NCI-H2196 treated with DMSO at 0.1 percent for 48 hours (cell line): Measurements from ENCODE around the gene SRD5A1.

Experiments used
- DNase-seq: peaks from one replicate; lab custom pipeline; 2025; ENCODE audit not compliant: unreplicated experiment; lab: John Stamatoyannopoulos, UW

SRD5A1 gene

DNA sequence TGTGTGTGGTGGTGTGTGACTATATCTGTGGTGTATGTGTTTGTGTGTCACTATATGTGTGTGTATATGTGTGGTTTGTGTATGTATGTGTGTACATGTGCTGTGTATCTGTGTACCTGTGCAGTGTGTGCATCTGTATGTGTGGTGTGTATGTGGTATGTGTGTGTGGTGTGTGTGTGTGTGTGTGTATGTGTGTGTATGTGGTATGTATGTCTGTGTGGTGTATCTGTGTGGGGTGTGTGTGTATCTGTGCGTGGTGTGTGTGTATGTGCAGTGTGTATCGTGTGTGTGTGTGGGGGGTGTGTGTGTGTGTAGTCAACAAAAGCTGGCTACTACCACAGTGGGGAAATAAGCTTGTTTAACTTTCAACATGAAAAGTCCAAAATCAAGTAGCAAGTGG is 48.4 kb downstream of the SRD5A1 start:
- no peak for DNase-seq

DNA sequence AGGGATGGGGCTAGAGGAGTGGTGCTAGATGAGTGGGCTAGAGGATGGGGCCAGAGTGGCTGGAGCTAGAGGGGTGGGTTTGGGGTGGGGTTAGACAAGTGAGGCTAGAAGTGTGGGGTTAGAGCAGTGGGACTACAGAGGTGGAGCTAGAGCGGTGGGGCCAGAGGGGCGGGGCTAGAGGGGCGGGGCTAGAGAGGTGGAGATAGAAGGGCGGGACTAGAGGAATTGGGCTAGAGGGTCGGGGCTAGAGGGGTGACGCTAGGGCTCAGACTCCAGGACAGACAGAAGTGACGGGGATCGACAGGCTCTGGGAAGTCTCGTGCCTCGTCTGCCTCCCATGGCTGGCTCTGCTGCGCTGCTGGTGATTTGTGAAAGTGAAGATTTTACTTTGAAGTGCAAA is 49.0 kb downstream of the SRD5A1 start:
- no peak for DNase-seq

GRCh38 chr5:6683241-6683640 is 50.0 kb downstream of the SRD5A1 start:
- no peak for DNase-seq

GRCh38 chr5:6684075-6684474 is 50.8 kb downstream of the SRD5A1 start:
- DNase-seq = no peak

DNA sequence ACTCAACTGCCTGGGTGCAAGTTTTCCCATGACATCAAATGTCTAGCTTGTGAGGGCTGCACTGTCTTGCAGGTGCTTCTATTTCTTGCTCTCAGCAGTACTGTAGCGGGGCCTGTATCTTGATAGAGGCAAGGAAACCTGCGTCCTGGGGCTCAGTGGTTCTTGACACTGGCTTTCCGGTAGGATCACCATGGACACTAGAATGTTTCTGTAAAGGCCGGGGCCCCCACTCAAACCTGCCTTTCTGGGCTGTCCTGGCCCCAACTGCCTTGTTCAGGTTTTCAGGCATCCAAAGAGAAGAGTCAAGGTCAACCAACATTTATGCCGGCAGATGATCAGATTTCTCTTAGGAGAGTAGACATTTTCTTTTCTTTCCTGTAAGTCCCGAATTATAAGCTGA is 53.3 kb downstream of the SRD5A1 start:
- no peak for DNase-seq

- no peak for DNase-seq
Measured at GRCh38 chr5:6686915-6687409, 53.7 kb downstream of the SRD5A1 start.

GRCh38 chr5:6687505-6687904 is 54.3 kb downstream of the SRD5A1 start:
- no peak for DNase-seq

DNA sequence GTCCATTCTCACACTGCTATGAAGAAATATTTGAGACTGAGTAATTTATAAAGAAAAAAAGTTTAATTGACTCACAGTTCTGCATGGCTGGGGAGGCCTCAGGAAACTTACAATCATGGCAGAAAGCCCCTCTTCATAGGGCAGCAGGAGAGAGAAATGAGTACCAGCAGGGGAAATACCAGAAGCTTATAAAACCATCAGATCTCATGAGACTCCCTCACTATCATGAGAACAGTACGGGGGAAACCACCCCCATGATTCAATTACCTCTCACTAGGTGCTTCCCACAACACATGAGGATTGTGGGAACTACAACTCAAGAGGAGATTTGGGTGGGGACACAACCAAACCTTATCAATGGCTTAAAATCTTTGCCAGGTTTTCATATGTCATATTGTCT is 59.7 kb downstream of the SRD5A1 start:
- DNase-seq = no peak

- DNase-seq = no peak
Measured at GRCh38 chr5:6698696-6699095, 65.5 kb downstream of the SRD5A1 start.

- no peak for DNase-seq
Measured at GRCh38 chr5:6699357-6699756, 66.1 kb downstream of the SRD5A1 start.

GRCh38 chr5:6700074-6700684 is 66.9 kb downstream of the SRD5A1 start:
- DNase-seq = no peak

GRCh38 chr5:6700685-6701355 is 67.6 kb downstream of the SRD5A1 start:
- no peak for DNase-seq

DNA sequence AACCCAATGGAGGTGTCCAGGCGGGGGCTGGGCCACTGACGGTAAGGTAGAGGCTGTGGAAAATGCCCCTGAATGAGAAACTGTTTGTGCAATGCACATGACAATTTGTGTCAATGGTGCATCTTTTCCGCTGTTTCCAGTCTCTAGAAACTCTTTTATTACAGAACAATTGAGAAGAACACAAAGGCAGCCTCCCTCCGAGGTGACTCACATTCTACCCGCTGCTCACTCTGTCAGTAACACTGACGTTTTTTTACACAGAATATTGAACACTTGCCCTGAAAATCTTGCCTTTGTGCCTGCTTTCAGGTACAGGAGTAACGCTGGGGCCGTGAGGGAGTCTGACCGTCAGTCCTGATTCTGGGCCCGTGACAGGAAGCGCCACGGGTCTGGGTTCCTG is 68.3 kb downstream of the SRD5A1 start:
- no peak for DNase-seq

DNA sequence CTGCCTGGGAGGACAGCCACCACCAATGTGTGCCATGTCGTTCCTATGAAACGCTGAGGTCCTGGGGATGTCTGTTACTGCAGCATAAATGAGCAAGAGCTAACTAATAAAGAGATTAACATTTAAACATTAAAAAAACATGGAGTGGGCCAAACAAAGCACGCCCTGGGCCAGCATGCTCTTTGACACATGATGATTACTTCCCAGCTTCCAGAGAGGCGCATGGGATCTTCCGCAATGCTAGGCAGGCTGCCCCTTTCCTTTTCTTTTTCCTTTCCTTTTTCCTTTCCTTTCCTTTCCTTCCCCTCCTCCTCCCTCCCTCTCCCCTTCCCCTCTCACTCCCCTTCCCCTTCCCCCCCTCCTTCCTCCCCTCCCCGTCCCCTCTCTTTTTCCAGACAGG is 69.4 kb downstream of the SRD5A1 start:
- no peak for DNase-seq

GRCh38 chr5:6703806-6704205 is 70.6 kb downstream of the SRD5A1 start:
- no peak for DNase-seq

- no peak for DNase-seq
Measured at GRCh38 chr5:6704361-6704851, 71.2 kb downstream of the SRD5A1 start.

GRCh38 chr5:6705088-6705487 is 71.8 kb downstream of the SRD5A1 start:
- DNase-seq = no peak

GRCh38 chr5:6705959-6706358 is 72.7 kb downstream of the SRD5A1 start:
- DNase-seq = no peak

GRCh38 chr5:6707852-6708251 is 74.6 kb downstream of the SRD5A1 start:
- DNase-seq = no peak

- no peak for DNase-seq
Measured at GRCh38 chr5:6708814-6709213, 75.6 kb downstream of the SRD5A1 start.

- DNase-seq = no peak
Measured at GRCh38 chr5:6710070-6710469, 76.8 kb downstream of the SRD5A1 start.

GRCh38 chr5:6710551-6711318 is 77.5 kb downstream of the SRD5A1 start:
- DNase-seq = no peak
